Activated T-helper 1 cell treated with Interleukin-2 at 50 U/mL for 16 hours (primary cell): ENCODE data around the gene CALU.
A peak's percentile ranks its signal among the peaks of the same experiment; 100 is the strongest.

ENCODE experiments used
- DNase-seq: peaks from one replicate; pipeline ENCODE4 v3.0.0-alpha.2; 2020; ENCODE audit warnings: low read depth

The CALU gene

DNA sequence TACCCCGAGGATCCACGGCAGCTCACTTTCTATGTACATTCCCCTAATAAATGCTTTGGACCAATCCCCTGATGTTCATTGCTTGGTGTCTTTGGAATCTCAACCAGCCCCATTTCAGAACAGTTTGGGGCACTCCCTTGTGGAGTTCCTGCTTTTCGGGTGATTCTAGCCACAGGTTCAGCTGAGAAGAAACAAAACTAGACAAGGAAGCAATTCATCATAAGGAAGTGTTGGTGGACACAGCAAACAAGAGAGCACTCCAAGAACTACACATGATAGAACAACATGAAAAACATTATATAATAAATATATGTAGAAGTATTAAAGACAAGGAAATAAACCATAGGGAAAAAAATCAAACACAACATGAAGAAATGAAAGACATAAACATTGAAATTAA lies 46.6 kb downstream of the CALU start:
- no peak for DNase-seq

GRCh38 chr7:128788446-128789412 lies 49.6 kb downstream of the CALU start:
- no peak for DNase-seq

GRCh38 chr7:128790315-128791041 lies 51.3 kb downstream of the CALU start:
- DNase-seq, result no peak

- peak; percentile 74 for DNase-seq
Observed at GRCh38 chr7:128791121-128791971, 52.2 kb downstream of the CALU start, which contains the start of gene CCDC136. Gene CCDC136 (plus strand): TSS chr7:128791968. CDS start chr7:128792412, 444 bp downstream.

DNA sequence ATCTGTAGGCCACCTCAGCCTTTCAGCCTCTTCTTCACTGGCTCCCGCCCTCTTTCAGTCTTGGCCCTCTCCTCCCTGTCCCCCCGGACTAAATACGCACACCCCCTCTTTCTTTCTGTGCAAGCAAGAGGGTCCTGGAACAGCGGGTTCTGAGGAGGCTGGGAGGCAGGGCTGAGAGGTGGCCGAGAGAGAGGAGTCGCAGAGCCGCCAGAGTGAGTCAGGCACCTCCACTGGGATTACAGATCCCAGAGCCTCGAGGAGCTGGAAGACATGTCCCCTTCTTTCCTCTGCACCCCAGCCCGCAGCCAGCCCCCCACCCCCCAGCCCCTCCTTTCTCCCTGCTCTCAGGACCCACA lies 52.8 kb downstream of the CALU start:
- DNase-seq, result no peak

DNA sequence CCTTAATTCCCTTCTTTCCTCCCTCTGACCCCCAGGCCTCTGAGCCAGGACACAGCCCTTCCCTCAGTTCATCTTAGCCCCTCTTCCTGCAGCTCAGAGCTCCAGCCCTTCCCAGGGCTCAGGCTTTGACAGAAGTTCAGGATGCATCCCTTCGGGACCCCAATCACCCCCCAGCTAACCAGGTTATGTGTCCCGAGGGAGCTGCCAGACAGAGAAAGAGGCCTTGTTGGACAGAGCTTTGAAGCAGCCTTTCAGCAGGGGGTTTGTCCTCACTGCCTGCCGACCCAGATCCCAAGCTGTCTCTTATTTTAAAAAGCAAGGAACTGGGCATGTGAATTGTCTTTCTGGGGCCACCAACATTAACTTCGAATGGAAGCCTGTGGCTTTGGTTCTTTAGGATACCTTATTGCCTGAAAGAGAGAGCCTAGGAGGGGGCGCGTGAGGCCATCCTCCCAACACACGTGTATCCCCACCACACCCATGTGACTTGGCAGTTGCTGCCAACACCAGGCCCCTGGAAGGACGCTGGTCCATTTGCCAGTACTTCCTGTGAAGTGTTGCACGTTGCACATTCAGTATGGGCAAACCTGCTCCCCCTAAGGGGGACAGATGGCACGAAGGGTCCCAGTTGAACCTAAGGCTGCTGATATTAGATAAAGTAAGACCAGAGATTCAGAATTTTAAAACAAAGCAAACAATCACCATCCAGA lies 53.5 kb downstream of the CALU start:
- DNase-seq, result no peak

GRCh38 chr7:128793181-128793547 lies 54.0 kb downstream of the CALU start:
- no peak for DNase-seq

DNA sequence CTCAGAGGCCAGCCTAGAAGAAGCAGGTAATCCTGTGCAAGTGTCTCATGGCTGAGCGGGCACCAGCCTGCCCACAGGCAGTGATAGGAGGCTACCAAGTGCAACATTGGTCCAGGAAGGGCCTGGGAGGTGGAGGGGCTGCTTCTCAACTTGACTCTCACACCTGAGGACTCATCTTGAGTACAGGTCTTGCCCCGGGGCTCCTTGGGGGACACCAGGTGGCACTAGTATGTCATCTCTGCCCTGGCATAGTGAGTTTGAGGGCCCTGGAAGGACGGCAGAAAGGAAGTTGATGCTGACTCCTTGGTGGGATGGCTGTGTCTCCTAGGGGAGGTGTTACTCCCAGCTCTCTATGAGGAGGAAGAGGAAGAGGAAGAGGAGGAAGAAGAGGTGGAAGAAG lies 54.9 kb downstream of the CALU start:
- DNase-seq, result no peak

DNA sequence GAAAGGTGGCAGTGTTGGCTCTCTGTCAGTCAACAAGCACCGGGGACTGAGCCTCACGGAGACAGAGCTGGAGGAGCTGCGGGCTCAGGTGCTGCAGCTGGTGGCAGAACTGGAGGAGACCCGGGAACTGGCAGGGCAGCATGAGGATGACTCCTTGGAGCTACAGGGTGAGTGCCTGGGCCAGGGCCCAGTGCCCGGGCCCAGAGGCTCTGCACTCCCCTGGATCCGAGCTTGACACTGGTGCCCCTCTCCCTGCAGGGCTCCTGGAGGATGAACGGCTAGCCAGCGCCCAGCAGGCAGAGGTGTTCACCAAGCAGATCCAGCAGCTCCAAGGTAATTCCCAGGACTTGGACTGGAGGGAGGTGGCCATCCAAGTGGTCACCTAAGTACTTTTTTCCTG lies 55.3 kb downstream of the CALU start:
- DNase-seq, result no peak

- no peak for DNase-seq
Observed at GRCh38 chr7:128795129-128795528, 56.0 kb downstream of the CALU start.

DNA sequence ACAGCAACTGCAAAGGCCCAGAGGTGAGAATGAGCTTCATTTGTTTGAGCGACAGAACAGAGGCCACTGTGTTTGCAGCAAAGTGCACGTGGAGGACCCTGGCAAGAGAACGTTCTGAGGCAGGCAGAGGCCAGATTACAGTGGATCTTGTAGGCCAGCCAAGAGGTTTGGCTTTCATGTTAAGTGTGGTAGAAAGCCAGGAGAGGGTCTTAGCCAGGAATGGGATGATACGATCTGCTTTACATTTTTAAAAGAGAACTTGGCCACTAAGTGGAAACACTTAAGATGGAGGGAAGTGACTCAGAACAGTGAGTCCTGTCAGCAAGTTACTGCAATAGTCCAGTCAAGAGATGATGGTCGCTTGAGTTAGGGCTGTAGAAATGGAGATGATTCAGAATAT lies 57.2 kb downstream of the CALU start:
- DNase-seq, result no peak

GRCh38 chr7:128799451-128799850 lies 60.3 kb downstream of the CALU start:
- no peak for DNase-seq

DNA sequence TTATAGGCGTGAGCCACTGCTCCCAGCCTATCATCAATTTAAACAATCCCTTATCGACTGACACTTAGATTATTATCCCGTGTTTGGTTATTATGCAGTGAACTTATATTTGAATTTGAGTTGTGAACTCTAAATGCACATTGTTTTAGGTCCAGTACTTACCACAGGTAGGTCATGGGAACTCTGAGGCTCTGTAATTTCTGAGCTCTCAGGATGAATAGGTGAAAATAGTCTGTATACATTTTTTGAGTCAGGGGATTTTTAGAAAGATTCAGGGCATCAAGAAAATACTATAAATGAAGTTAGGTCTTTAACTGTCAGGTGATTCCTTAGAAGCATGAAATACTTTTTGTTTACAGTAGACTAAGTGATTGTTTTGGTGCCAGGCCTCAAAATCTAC lies 61.4 kb downstream of the CALU start:
- DNase-seq, result no peak

- no peak for DNase-seq
Observed at GRCh38 chr7:128801003-128801402, 61.8 kb downstream of the CALU start.

- no peak for DNase-seq
Observed at GRCh38 chr7:128801667-128802418, 62.7 kb downstream of the CALU start.

- DNase-seq, result no peak
Observed at GRCh38 chr7:128804484-128804883, 65.3 kb downstream of the CALU start.

GRCh38 chr7:128805225-128805624 lies 66.1 kb downstream of the CALU start:
- no peak for DNase-seq

- DNase-seq, result no peak
Observed at GRCh38 chr7:128807191-128807590, 68.0 kb downstream of the CALU start.

DNA sequence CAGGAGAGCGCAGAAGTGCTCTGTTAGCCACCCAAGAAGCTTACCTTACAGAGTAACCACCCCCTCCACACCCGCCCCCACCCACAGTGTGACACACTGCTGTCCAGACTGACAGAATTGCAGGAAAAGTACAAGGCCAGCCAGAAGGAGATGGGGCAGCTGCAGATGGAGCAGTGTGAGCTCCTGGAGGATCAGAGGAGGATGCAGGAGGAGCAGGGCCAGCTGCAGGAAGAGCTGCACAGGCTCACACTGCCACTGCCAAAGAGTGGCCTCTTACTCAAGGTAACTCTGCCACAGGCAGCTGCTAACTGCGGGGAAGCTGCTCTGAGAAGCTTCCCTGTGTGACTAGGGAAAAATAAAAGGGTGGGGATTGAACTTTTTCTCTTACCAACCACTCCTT lies 70.2 kb downstream of the CALU start:
- DNase-seq, result no peak

DNA sequence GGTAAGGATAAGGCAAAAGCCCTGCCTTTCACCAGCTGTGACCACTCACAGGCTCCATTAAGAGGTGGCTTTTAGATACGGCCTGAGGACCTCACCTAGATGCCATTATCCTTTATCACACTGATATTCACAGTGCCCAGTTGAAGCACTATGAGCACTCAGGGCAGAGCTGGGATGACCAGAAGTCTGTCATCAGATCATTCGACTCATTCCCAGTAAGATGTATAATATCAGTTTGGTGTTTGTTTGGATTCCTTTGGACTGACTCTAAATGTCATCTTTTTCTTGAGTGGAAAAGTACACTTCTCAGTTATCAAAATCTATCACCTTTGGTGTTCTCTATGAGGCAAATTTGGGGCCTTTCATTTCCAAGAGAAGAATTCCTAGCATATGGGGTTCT lies 71.3 kb downstream of the CALU start:
- DNase-seq, result no peak

- no peak for DNase-seq
Observed at GRCh38 chr7:128810997-128811396, 71.8 kb downstream of the CALU start.
